Keratinocyte (primary cell): ENCODE measurements around the gene CYP27A1.

Experiments
- EZH2 ChIP-seq: IDR thresholded peaks from one replicate; pipeline ENCODE4 v1.6.1; 2012; ENCODE audit warnings: inconsistent platforms, mild to moderate bottlenecking, low read length, moderate library complexity
- TF ChIP-seq, protein P1 (sequence below), 3 experiments: IDR thresholded peaks in 1 of 3; conservative IDR thresholded peaks in 1 of 3; optimal IDR thresholded peaks in 1 of 3; 2 replicates in 2 of 3; 3 replicates in 1 of 3; pipeline versions ENCODE3 to v1.5.1; 2011; ENCODE audit warnings: low read length in 3 of 3, mild to moderate bottlenecking in 3 of 3, moderate library complexity in 2 of 3, control low read depth in 1 of 3, inconsistent platforms in 1 of 3; ENCODE audit not compliant: insufficient read depth in 2 of 3; ENCODE audit errors: extremely low read depth in 1 of 3

- TF ChIP-seq, protein P1, sequence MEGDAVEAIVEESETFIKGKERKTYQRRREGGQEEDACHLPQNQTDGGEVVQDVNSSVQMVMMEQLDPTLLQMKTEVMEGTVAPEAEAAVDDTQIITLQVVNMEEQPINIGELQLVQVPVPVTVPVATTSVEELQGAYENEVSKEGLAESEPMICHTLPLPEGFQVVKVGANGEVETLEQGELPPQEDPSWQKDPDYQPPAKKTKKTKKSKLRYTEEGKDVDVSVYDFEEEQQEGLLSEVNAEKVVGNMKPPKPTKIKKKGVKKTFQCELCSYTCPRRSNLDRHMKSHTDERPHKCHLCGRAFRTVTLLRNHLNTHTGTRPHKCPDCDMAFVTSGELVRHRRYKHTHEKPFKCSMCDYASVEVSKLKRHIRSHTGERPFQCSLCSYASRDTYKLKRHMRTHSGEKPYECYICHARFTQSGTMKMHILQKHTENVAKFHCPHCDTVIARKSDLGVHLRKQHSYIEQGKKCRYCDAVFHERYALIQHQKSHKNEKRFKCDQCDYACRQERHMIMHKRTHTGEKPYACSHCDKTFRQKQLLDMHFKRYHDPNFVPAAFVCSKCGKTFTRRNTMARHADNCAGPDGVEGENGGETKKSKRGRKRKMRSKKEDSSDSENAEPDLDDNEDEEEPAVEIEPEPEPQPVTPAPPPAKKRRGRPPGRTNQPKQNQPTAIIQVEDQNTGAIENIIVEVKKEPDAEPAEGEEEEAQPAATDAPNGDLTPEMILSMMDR (optimal IDR thresholded peaks at IDR 0.05 in 1 of 3, IDR thresholded peaks at IDR 0.05 in 1 of 3, conservative IDR thresholded peaks at IDR 0.05 in 1 of 3; ENCODE audit: extremely low read depth in 1 of 3, insufficient read depth in 2 of 3, low read length in 3 of 3) = no peak
- no peak for TF ChIP-seq EZH2
These were observed 67.8 kb downstream of the CYP27A1 start for GRCh38 chr2:218849721-218850120.
